H1 (cell line): ENCODE measurements around the gene UNC79. TPM values are rescaled to one million over a fixed set of nuclear protein-coding genes. Genes with fewer than 3 reads are reported as not detected.

Source experiments
- CTCF ChIA-PET: fragments of 300-600 bp; sonication (Branson Sonifier 250); formaldehyde crosslinking; loops from one replicate; lab custom pipeline; 2021; ENCODE audit not compliant: partially characterized antibody; lab: Charles Lee
- POLR2A ChIA-PET: fragments of 300-600 bp; sonication (Branson Sonifier 250); formaldehyde crosslinking; loops from one replicate; lab custom pipeline; 2021; ENCODE audit warnings: inconsistent platforms; ENCODE audit not compliant: partially characterized antibody; lab: Charles Lee
- DNase-seq, 2 experiments: peaks; one replicate each; pipeline versions ENCODE4 v3.0.0 to v3.0.0-alpha.2; 2010 to 2022; ENCODE audit warnings: low spot score in 2 of 2, low read depth in 1 of 2, mixed read lengths in 1 of 2
- FAIRE-seq: peaks from 2 replicates; lab custom pipeline; 2011; peaks lifted over from hg19 to GRCh38; lab: Jason Lieb, UNC
- H2AFZ ChIP-seq: 2 replicates; pipeline ENCODE4 v1.8.1; 2012; ENCODE audit warnings: low read length, inconsistent platforms
- H2AK5ac ChIP-seq: 2 replicates; pipeline ENCODE4 v1.6.1; 2013; ENCODE audit warnings: low read depth, low read length
- H2BK120ac ChIP-seq: replicated peaks from 2 replicates; pipeline ENCODE3; 2013; ENCODE audit warnings: low read depth, low read length, inconsistent platforms
- H2BK12ac ChIP-seq: 2 replicates; pipeline ENCODE4 v1.6.1; 2013; ENCODE audit warnings: low read depth, low read length
- H2BK15ac ChIP-seq: 2 replicates; pipeline ENCODE4 v1.6.1; 2013; ENCODE audit warnings: low read length
- H2BK20ac ChIP-seq: 2 replicates; pipeline ENCODE4 v1.6.1; 2013; ENCODE audit warnings: low read length
- H2BK5ac ChIP-seq: 2 replicates; pipeline ENCODE4 v1.6.1; 2013; ENCODE audit warnings: low read depth, low read length
- H3K14ac ChIP-seq: 2 replicates; pipeline ENCODE4 v1.6.1; 2013; ENCODE audit warnings: inconsistent platforms; ENCODE audit not compliant: insufficient read length
- H3K18ac ChIP-seq: 2 replicates; pipeline ENCODE4 v1.6.1; 2013; ENCODE audit warnings: low read length; ENCODE audit errors: extremely low read depth
- H3K23ac ChIP-seq: 2 replicates; pipeline ENCODE4 v1.6.1; 2013; ENCODE audit warnings: inconsistent platforms; ENCODE audit not compliant: insufficient read length
- H3K23me2 ChIP-seq: 2 replicates; pipeline ENCODE4 v1.6.1; 2013; ENCODE audit warnings: low read depth, low read length
- H3K27ac ChIP-seq: 2 replicates; pipeline ENCODE4 v1.6.1; 2011; ENCODE audit warnings: low read depth, low read length, inconsistent platforms
- H3K27me3 ChIP-seq, 4 experiments: replicated peaks in 1 of 4; 1 replicate in 1 of 4; 2 replicates in 3 of 4; pipeline versions ENCODE4 v1.6.1 to v1.8.1; 2011 to 2013; ENCODE audit warnings: low read length in 3 of 4, mild to moderate bottlenecking in 3 of 4, inconsistent platforms in 2 of 4, mixed read lengths in 2 of 4, moderate library complexity in 1 of 4; ENCODE audit not compliant: control insufficient read depth in 3 of 4, insufficient read depth in 3 of 4; ENCODE audit errors: extremely low read depth in 1 of 4
- H3K36me3 ChIP-seq, 4 experiments: 2 replicates each; pipeline versions ENCODE4 v1.6.1 to v1.8.1; 2011 to 2013; ENCODE audit warnings: mild to moderate bottlenecking in 4 of 4, low read length in 3 of 4, moderate library complexity in 2 of 4, control low read depth in 1 of 4, inconsistent platforms in 1 of 4; ENCODE audit not compliant: insufficient read depth in 4 of 4, control insufficient read depth in 2 of 4
- H3K4ac ChIP-seq: replicated peaks from 2 replicates; pipeline ENCODE3; 2013; ENCODE audit warnings: low read length, low read depth, mixed read lengths, inconsistent platforms; ENCODE audit not compliant: insufficient read length
- H3K4me1 ChIP-seq, 4 experiments: replicated peaks in 1 of 4; 1 replicate in 1 of 4; 2 replicates in 3 of 4; pipeline versions ENCODE4 v1.6.1 to v1.8.1; 2011 to 2013; ENCODE audit warnings: low read length in 3 of 4, inconsistent platforms in 2 of 4, mixed read lengths in 1 of 4; ENCODE audit not compliant: insufficient read depth in 4 of 4, control insufficient read depth in 3 of 4
- H3K4me2 ChIP-seq, 2 experiments: 2 replicates each; pipeline versions ENCODE4 v1.6.1 to v1.8.1; 2011 to 2013; ENCODE audit warnings: low read depth in 2 of 2, low read length in 2 of 2, control low read depth in 1 of 2, inconsistent platforms in 1 of 2, mild to moderate bottlenecking in 1 of 2; ENCODE audit not compliant: insufficient read depth in 1 of 2
- H3K4me3 ChIP-seq, 4 experiments: fragments of 200-600, 300-600 bp in 1 of 4; sonication (generic), shearing (Covaris generic), sonication (Bioruptor Twin) in 1 of 4; 2 replicates each; pipeline versions ENCODE4 v1.5.1 to v1.8.1; 2011 to 2016; ENCODE audit warnings: low read length in 4 of 4, low read depth in 3 of 4, control low read depth in 2 of 4, inconsistent platforms in 2 of 4, mild to moderate bottlenecking in 2 of 4, mixed read lengths in 1 of 4, moderate library complexity in 1 of 4; ENCODE audit not compliant: insufficient read depth in 2 of 4; ENCODE audit errors: extremely low read depth in 1 of 4
- H3K56ac ChIP-seq: replicated peaks from 2 replicates; pipeline ENCODE3; 2013; ENCODE audit warnings: low read depth, mild to moderate bottlenecking, mixed read lengths, low read length, inconsistent platforms; ENCODE audit not compliant: insufficient read length
- H3K79me1 ChIP-seq: 2 replicates; pipeline ENCODE4 v1.6.1; 2013; ENCODE audit warnings: low read depth, low read length, control low read depth
- H3K79me2 ChIP-seq, 2 experiments: 2 replicates each; pipeline versions ENCODE4 v1.6.1 to v1.8.1; 2012 to 2013; ENCODE audit warnings: low read length in 2 of 2, mild to moderate bottlenecking in 2 of 2, inconsistent platforms in 1 of 2; ENCODE audit not compliant: insufficient read depth in 2 of 2, control insufficient read depth in 1 of 2
- H3K9ac ChIP-seq, 4 experiments: replicated peaks in 1 of 4; 1 replicate in 1 of 4; 2 replicates in 3 of 4; pipeline versions ENCODE4 v1.6.1 to v1.8.1; 2011 to 2013; ENCODE audit warnings: low read depth in 3 of 4, low read length in 3 of 4, control low read depth in 2 of 4, mild to moderate bottlenecking in 2 of 4, moderate library complexity in 2 of 4, inconsistent platforms in 1 of 4; ENCODE audit errors: extremely low read depth in 1 of 4
- H3K9me3 ChIP-seq, 2 experiments: 2 replicates each; pipeline versions ENCODE4 v1.6.1 to v1.8.1; 2012 to 2013; ENCODE audit warnings: mild to moderate bottlenecking in 2 of 2, moderate library complexity in 2 of 2, control low read depth in 1 of 2, inconsistent platforms in 1 of 2, low read depth in 1 of 2, low read length in 1 of 2, mixed read lengths in 1 of 2; ENCODE audit not compliant: insufficient read depth in 2 of 2
- H4K20me1 ChIP-seq, 2 experiments: replicated peaks in 1 of 2; 2 replicates each; pipeline versions ENCODE3 to v1.8.1; 2011 to 2013; ENCODE audit warnings: inconsistent platforms in 2 of 2, low read length in 2 of 2, mild to moderate bottlenecking in 1 of 2; ENCODE audit not compliant: insufficient read depth in 2 of 2, control insufficient read depth in 1 of 2
- H4K5ac ChIP-seq: 2 replicates; pipeline ENCODE4 v1.6.1; 2013; ENCODE audit warnings: low read length, low read depth, mixed read lengths, inconsistent platforms; ENCODE audit not compliant: insufficient read length
- H4K8ac ChIP-seq: 2 replicates; pipeline ENCODE4 v1.8.0; 2013; ENCODE audit warnings: mild to moderate bottlenecking, moderate library complexity, low read length, inconsistent platforms; ENCODE audit not compliant: insufficient read depth; ENCODE audit errors: extremely low read depth
- H4K91ac ChIP-seq: replicated peaks from 2 replicates; pipeline ENCODE3; 2013; ENCODE audit warnings: low read length, mixed read lengths, inconsistent platforms; ENCODE audit not compliant: insufficient read length
- CBX5 ChIP-seq: fragments of 300-800, 300-1000 bp; sonication (generic); IDR thresholded peaks from 2 replicates; pipeline ENCODE4 v1.7.1; 2016; ENCODE audit warnings: antibody characterized with exemption, low read length, low read depth
- EP300 ChIP-seq, 2 experiments: IDR thresholded peaks; 1 replicate in 1 of 2; 2 replicates in 1 of 2; pipeline ENCODE4 v1.6.1; 2011 to 2012; ENCODE audit warnings: low read depth in 2 of 2, low read length in 2 of 2, mild to moderate bottlenecking in 2 of 2, borderline replicate concordance in 1 of 2, inconsistent platforms in 1 of 2, moderate library complexity in 1 of 2
- POU5F1 ChIP-seq: IDR thresholded peaks from 2 replicates; pipeline ENCODE4 v1.6.1; 2011; ENCODE audit warnings: low read depth, mild to moderate bottlenecking, low read length, moderate library complexity
- SAP30 ChIP-seq: fragments of 300-600 bp; sonication (generic); IDR thresholded peaks from 2 replicates; pipeline ENCODE4 v1.7.1; 2012; ENCODE audit warnings: low read length, moderate library complexity, mild to moderate bottlenecking, inconsistent platforms; ENCODE audit not compliant: insufficient read depth, insufficient replicate concordance
- YY1 ChIP-seq: IDR thresholded peaks from 2 replicates; pipeline ENCODE4 v1.6.1; 2011; ENCODE audit warnings: low read depth, mild to moderate bottlenecking, low read length
- WGBS, 2 experiments: shearing (Covaris generic) in 1 of 2; methylation state at CpG; one replicate each; pipeline versions ENCODE4 v1.1.6 to v1.1.7; 2013 to 2015; ENCODE audit warnings: low lambda C conversion rate in 2 of 2, mixed read lengths in 2 of 2, inconsistent platforms in 1 of 2, low coverage in 1 of 2, missing lambda C conversion rate in 1 of 2; ENCODE audit not compliant: insufficient replicate concordance in 2 of 2, insufficient coverage in 1 of 2, insufficient read length in 1 of 2; ENCODE audit errors: extremely low coverage in 1 of 2, missing lambda C conversion rate in 1 of 2; 5-methylcytosine and 5-hydroxymethylcytosine counted together
- polyA plus RNA-seq, 7 experiments: library from polyadenylated mRNA; depleted of rRNA in 3 of 7; stranded (reverse) in 5 of 7; unstranded in 2 of 7; fragments of >200 nt in 5 of 7; fragments of 200-250 nt in 2 of 7; gene quantifications; 1 replicate in 5 of 7; 2 replicates in 1 of 7; 4 replicates in 1 of 7; pipeline versions ENCODE4 v1.2.1 to v1.2.3, GENCODE V29; 2011 to 2013; ENCODE audit warnings: missing spikeins in 2 of 7, mixed read lengths in 2 of 7
- total RNA-seq: library from RNA; stranded (reverse); fragmentation: NEBNext Ultra II Directional; extraction: Animal tissue kit (Norgen Biotek cat#: 25700); gene quantifications from 2 replicates; pipeline ENCODE4 v1.2.1, GENCODE V29; 2021
- TF ChIP-seq, protein P1 (sequence below): IDR thresholded peaks from 2 replicates; pipeline ENCODE4 v1.6.1; 2012; ENCODE audit warnings: low read length, inconsistent platforms
- TF ChIP-seq, protein P2 (sequence below): IDR thresholded peaks from 2 replicates; pipeline ENCODE4 v1.6.1; 2012; ENCODE audit warnings: inconsistent platforms

Gene UNC79
- total and polyA plus RNA-seq, 2 of the 8 experiments (the other 6 are each of a cell fraction or from before 2014, with no cell fraction given) = 1.8 to 2.3 TPM

DNA sequence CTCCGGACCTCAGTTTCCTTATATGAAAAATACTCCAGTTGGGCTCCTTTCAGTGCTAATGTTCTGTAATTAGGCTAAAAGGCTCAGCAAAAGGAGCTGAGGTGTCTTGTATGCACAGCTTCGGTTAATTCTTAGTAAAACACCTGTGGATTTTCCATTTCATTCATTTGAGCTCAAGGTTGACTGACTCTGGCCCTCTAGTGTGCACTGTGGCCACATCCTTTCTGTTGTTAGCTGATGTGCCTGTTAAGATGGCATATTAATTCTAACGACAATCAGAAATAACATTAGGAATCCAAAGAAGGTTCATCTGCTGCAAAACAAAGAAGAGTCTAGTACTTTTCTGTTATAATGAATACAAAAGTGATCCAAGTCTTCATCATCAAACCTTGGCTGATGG, 45.6 kb downstream of the UNC79 start:
- ChIA-PET CTCF (interaction anchor here (0.6 to 1.0 kb wide), 3 partner anchors 9 to 257 kb away, joined by 3 to 5 read pairs (median 3); no protein-coding TSS in a partner anchor), POLR2A (no interaction called here)
- Histone ChIP-seq H3K23ac (no peak overlapping the region), H2BK120ac (no peak overlapping the region), H3K27me3 (no peaks in the 10 kb centered on the region), H4K91ac (no peak overlapping the region), H4K5ac (no peak overlapping the region), H3K9me3 (no peaks in the 10 kb centered on the region), H3K14ac (no peak overlapping the region), H2BK12ac (no peak overlapping the region), H2AK5ac (no peak overlapping the region), H3K18ac (no peak overlapping the region), H3K4ac (no peak overlapping the region), H2BK15ac (no peak overlapping the region), H3K79me2 (no peaks in the 10 kb centered on the region), H3K27ac (no peak overlapping the region), H3K36me3 (no peaks in the 10 kb centered on the region), H3K4me2 (no peak overlapping the region), H2BK5ac (no peak overlapping the region)
- no peak for DNase-seq
- FAIRE-seq = no peak
- WGBS, 2 experiments = 85% methylated on average over 3 of the region's 3 CpGs; no CpG with 5 or more reads in 1 of the 2 experiments
- no peak for TF ChIP-seq EP300 (IDR thresholded peaks at IDR 0.05; ENCODE audit: borderline replicate concordance in 1 of 2, low read depth in 2 of 2, low read length in 2 of 2)
- TF ChIP-seq YY1 = no peak
- TF ChIP-seq, protein P1, sequence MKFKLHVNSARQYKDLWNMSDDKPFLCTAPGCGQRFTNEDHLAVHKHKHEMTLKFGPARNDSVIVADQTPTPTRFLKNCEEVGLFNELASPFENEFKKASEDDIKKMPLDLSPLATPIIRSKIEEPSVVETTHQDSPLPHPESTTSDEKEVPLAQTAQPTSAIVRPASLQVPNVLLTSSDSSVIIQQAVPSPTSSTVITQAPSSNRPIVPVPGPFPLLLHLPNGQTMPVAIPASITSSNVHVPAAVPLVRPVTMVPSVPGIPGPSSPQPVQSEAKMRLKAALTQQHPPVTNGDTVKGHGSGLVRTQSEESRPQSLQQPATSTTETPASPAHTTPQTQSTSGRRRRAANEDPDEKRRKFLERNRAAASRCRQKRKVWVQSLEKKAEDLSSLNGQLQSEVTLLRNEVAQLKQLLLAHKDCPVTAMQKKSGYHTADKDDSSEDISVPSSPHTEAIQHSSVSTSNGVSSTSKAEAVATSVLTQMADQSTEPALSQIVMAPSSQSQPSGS = no peak
- TF ChIP-seq POU5F1 = no peak
- TF ChIP-seq, protein P2, sequence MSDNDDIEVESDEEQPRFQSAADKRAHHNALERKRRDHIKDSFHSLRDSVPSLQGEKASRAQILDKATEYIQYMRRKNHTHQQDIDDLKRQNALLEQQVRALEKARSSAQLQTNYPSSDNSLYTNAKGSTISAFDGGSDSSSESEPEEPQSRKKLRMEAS = no peak
- TF ChIP-seq CBX5 = no peak
- TF ChIP-seq SAP30 = no peak
- TF ChIP-seq, all 59 proteins: peak for 0
- no peaks in the 10 kb centered on the region for H3K23me2 ChIP-seq
- no peak overlapping the region for H3K9ac ChIP-seq
- H2AFZ ChIP-seq = no peak overlapping the region
- H4K8ac ChIP-seq = no peak overlapping the region
- H3K4me1 ChIP-seq = peaks cover 0 to 5% (median 0%) of the 10 kb centered on the region in 4 experiments; a peak in 2 of 7 replicates
- H3K4me3 ChIP-seq = no peak overlapping the region
- H4K20me1 ChIP-seq = no peaks in the 10 kb centered on the region
- no peak overlapping the region for H3K56ac ChIP-seq
- H3K79me1 ChIP-seq = no peaks in the 10 kb centered on the region
- H2BK20ac ChIP-seq = no peak overlapping the region
